ENCODE results near the gene TSPEAR.
A peak's percentile ranks its signal among the peaks of the same experiment; 100 is the strongest.

TSPEAR gene

GRCh38 chr21:44583089-44583799, 128.1 kb downstream of the TSPEAR start:
- TF ChIP-seq, protein P1, sequence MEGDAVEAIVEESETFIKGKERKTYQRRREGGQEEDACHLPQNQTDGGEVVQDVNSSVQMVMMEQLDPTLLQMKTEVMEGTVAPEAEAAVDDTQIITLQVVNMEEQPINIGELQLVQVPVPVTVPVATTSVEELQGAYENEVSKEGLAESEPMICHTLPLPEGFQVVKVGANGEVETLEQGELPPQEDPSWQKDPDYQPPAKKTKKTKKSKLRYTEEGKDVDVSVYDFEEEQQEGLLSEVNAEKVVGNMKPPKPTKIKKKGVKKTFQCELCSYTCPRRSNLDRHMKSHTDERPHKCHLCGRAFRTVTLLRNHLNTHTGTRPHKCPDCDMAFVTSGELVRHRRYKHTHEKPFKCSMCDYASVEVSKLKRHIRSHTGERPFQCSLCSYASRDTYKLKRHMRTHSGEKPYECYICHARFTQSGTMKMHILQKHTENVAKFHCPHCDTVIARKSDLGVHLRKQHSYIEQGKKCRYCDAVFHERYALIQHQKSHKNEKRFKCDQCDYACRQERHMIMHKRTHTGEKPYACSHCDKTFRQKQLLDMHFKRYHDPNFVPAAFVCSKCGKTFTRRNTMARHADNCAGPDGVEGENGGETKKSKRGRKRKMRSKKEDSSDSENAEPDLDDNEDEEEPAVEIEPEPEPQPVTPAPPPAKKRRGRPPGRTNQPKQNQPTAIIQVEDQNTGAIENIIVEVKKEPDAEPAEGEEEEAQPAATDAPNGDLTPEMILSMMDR (conservative IDR thresholded peaks at IDR 0.05): no peak
- peak overlapping the region; percentile 49; the same call in 1 of the 2 replicates for H3K27ac ChIP-seq

- no peak overlapping the region for H3K27ac ChIP-seq
- TF ChIP-seq, protein P1 (conservative IDR thresholded peaks at IDR 0.05): no peak
These were observed 129.3 kb downstream of the TSPEAR start for GRCh38 chr21:44582055-44582454.

GRCh38 chr21:44581158-44581557, 130.2 kb downstream of the TSPEAR start:
- H3K27ac ChIP-seq: no peak overlapping the region
- TF ChIP-seq, protein P1 (conservative IDR thresholded peaks at IDR 0.05): no peak

DNA sequence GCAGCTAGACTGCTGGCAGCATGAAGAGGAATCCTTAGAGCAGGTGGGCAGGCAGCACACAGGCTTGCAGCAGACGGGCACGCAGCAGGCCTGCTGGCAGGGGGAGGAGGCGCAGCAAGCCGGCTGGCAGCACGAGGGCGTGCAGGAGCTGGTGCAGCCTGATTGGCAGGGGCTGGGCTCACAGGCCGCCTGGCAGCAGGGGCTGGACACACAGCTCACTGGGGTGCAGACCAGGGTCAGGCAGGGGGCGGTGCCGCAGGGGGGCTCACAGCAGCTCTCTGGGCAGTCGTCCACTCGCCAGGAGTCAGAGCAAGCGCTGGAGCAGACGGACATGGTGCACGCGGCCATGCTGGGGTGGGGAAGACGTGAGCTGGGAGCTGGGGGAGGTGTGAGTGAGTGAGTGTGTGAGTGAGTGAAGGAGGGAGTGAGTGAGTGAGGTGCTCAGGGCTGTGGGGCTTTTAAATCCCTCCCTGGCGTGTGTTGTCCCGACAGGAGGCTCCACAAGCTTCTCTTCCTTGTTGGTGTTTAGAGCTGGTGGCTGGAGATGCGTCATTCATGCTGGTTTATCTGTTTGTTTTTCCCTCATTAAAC, 131.0 kb downstream of the TSPEAR start, which contains the start of gene KRTAP10-5:
Gene KRTAP10-5, minus strand, starts transcription at position 374 of the 591 bp plus-strand sequence. Its CDS starts 26 bp downstream, at position 348.
- TF ChIP-seq, protein P1 (conservative IDR thresholded peaks at IDR 0.05): peak; percentile 56
- H3K27ac ChIP-seq: peak within 1 kb of the TSS; percentile 57

DNA sequence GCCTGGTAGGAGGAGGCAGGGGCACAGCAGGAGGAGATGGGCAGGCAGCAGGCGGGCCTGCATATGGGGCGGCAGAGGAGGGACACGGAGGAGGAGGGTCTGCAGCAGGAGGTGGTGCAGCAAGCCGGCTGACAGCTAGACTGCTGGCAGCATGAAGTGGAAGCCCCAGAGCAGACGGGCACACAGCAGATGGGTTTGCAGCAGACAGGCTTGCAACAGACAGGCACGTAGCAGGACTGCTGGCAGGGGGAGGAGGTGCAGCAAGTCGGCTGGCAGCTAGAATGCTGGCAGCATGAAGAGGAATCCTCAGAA, 131.6 kb downstream of the TSPEAR start:
- TF ChIP-seq, protein P1 (conservative IDR thresholded peaks at IDR 0.05): no peak
- H3K27ac ChIP-seq: no peak overlapping the region

DNA sequence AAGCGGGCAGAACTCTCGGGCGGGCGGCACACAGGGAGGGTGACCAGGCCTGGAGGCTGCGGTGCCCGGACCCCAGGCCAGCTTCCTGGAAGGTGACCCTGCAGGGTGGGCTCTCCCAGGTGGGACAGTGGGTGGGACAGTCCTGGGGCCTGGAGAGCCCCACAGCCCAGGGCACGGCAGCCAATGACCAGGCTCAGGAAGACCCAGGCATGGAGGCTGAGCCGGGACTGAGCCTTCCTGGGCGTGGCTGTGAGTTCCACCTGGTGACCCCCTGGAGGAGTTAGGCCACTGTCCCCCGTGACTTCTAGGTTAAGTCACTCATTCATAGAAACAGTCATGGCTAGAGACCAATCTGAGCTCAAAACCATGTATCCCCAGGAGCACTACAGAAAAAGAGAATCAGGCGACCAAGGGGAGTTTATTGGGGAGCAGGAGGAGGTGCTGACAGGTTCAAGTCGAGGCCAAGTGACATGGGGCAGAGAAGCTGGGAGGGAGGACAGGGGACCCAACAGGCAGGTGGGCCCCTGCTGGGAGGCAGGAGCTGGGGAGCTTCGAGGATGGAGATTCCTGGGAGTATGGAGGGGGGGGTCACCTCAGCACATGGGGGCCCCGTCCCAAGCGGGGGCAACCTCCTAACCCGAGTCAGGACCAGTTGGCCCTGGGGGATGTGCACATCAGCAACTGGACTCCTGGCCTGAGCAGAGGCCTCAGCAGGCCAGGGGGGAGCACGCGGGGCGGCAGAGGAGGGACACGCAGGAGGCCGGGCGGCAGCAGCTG, 132.1 kb downstream of the TSPEAR start:
- TF ChIP-seq, protein P1 (conservative IDR thresholded peaks at IDR 0.05): no peak
- H3K27ac ChIP-seq: no peak overlapping the region

DNA sequence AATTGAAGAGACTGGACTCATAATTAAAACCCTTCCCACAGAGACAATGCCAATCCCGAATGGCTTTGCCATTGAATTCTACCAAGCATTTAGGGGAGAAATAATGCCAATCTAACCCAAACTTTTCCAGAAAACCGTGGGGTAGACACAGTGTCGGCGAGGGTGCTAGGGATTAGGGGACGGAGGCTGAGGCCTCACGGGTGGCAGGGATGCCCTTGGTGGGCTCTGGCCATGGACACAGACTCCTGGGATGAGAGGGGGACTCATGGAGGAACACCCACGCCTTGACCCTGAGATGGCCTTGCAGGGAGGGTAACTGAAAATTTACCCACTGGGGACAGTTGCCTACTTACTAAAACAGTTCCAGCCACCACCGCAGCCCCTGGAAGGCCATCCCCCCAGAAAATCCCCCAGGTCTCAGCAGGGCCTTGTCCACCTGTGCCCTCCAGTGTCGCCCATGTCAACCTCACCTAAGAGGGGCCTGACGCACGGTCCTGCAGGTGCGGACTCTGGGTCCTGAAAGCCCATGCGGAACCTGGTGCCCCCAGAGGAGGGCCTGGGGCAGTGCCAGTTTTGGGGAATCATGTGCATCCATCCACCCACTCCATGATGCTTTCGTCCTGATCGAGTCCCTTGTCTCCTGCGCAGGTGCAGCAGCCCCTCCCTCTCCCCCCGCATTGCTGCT, 132.9 kb downstream of the TSPEAR start:
- TF ChIP-seq, protein P1 (conservative IDR thresholded peaks at IDR 0.05): no peak
- H3K27ac ChIP-seq: no peak overlapping the region
